ENCODE data around the gene OARD1.
A peak's percentile ranks its signal among the peaks of the same experiment; 100 is the strongest.

The OARD1 gene

DNA sequence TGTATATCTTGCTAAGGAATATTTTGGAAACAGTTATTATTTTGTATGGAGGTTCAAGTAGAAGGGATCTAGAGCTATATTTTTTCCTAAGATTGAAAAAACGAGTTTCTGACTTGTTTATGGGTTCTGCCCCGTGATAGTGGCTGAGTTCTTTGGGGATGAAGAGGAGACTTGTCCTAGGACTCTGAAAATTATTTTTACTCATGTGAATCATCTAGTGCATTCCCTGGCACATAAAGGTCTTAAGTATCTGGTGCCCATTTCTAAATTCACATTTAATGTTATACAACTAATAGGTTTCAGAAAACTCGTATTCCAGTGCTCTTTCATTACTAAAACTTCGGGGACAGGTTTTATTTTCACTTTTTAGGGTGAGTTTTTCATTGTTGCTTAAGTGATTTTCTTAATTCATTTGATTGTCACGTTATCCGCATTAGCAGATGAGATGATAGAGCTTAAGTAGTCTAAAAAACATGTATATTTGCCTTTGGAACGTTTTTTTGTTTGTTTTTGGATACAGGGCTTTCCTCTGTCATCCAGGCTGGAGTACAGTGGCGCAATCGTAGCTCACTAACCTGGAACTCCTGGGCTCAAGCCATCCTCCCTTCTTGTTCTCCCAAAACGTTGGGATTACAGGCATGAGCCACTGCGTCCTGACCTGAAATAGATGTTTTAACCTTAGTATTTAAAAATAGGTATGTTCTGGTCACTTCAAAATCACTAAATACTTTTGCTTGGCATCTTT lies 2.7 kb upstream of the OARD1 start:
- no peak for DNase-seq (ENCODE audit: low read depth in 4 of 4, low spot score in 1 of 4)

DNA sequence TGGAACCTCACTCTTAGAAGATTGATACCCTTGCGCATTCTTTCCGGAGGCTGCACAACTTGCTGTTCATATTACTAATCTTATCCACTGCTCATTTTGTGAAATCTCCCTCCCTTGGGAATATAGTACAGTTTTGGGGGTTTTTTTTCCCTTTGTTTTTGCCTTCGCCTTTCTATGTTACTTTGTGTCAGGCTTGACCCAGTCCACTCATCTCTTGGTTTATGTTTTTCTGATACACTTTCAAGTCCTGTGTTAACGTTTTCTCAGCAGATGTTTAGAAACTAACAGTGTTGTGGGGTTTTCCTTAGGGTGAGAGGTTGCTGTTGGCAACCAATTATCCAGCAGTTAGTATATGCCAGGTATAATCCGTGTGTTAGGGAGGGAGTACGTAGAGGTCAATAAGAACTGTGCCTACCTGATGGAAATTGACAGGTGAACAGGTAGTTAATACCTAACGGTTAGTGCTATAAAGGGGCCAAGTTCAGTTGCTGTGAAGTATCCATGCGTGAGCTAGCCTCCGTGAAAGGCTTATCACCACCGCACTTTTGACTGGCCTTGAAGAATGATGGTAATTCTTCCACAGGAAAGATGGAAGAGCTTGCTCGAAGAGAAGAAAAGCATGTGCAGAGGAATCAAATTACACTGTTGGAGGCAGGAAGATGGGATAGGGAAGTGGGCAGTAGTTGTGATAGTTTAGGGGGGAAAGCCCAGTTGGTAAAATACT lies 2.0 kb upstream of the OARD1 start:
- DNase-seq (ENCODE audit: low read depth in 4 of 4, low spot score in 1 of 4): no peak

DNA sequence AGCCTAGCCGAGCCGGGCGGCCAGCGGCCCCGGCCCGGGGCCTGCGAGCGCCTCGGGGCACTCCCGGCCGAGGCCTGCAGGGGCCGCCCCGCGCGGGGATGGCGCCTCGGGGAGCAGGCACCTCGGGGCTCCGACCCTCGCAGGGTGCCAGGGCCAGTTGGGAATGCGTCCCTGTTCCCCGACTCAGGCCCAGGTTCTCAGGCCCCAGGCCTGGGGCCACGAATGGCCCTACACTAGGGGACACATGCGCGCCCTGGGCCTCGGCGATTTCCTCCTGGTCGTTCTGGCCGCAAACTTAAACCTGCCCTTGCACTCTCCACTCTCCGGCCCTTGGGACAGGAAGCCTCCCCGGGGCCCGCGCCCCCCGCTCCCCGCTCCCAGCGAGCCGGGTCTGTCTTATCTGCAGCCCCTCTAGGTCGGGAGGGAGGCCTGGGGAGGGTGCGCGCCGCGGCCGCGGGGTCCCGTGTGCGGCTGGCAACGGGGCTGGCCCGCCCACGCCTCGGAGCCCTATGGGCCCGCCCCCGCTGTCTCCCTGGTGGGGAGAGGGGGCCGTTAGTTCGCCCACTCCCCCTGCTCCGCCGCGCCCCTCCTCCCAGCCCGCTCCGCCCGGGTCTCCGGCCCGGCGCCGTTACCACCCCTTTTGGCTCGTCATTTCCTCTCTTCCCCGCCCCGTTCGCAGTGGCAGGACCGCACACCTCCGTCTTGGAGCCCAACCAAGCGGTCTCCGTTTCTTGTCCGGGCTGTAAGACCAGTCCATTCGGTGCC lies 1.2 kb upstream of the OARD1 start:
- DNase-seq (ENCODE audit: low read depth in 4 of 4, low spot score in 1 of 4): peak; percentile 47 to 76 (median 60)

DNA sequence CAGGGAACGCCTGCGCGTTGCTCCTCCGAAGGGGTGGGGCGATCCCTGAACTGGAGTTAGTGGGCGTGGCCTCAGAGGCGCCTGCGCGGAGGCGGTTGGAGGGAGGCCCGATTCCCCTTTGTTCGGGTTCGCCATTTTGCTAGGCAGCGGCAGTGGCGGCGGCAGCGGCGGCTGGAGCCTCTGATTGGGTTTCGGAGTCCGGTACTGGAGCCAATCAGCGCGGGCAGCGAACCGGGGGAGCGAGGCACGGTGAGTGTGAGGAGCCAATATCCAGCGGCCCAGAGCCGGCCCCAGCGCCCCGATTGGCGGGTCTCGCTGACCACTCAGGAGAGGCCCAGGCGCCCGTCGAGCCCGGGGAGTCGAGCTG lies 663 bp upstream of the OARD1 start, which contains the start of gene NFYA:
NFYA (plus strand) TSS at position 139 of the 367 bp plus-strand sequence. CDS start 6,116 bp downstream, outside the sequence.
- peak in 3 of 4 experiments; percentile 99 to 100 (median 99) for DNase-seq (ENCODE audit: low read depth in 4 of 4, low spot score in 1 of 4)

DNA sequence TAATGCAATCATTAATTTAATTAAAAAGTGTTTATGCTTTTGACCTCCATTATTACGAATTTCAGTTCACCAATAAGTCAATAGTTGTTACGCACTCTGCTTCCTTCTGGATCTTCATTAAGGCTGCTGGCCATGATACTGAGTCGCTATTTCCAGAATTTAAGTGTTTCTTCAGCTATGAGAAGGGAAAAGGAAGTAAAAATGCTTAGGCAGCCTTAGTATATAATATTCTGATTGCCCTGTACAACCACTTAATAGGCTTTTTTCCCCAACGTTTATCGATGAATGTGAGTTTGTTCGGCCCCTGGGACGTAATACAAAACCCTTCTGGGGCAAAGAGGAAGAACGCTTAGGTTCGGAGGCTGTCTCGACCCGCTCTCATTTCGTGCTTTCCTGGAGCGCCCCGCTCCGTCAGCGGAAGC lies 644 bp downstream of the OARD1 start:
- DNase-seq (ENCODE audit: low read depth in 4 of 4, low spot score in 1 of 4): peak in 1 of 4 experiments; percentile 63

DNA sequence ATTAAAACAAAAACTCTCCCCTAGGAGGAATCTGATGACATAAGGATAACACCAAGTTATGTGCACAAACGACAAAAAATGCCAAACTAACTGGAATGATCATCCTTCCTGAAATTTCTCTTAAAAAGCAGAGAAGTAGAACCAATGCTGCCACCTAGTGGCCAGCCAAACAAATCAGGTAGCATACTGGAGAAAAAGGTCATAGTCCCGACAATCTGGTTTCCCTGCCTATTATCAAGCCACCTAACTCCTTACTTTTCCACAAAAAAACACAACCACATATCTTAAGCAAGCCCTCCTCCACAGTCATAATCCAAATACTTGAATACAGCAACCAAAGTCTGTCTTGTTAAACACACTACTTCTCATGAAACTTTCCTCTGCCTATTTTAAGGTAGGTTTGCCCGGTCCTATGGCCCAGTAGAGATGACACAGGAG lies 5.3 kb downstream of the OARD1 start:
- DNase-seq (ENCODE audit: low read depth in 4 of 4, low spot score in 1 of 4): peak; percentile 43 to 45 (median 44)

DNA sequence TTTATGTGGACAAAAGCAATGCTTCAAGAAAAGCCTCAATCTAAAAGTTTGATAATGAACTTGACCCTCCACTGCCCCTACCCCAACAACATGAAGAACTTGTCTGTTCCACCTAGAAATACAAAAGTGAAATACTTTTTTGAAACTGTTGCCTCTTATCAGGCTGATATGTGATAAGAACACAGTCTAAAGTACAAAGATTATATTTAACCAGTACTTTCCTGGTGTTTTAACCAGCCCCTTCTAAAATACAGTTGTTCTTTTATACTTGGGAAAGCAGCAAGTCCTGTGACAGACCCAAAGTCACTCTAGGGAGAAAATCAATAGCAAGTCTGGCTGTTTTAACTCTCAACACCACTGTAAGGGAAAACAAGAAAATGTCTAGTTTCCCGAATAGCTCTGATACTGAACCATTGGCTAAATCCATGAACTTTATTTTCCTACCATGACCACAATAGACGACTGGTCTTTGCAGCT lies 6.6 kb downstream of the OARD1 start:
- no peak for DNase-seq (ENCODE audit: low read depth in 4 of 4, low spot score in 1 of 4)

DNA sequence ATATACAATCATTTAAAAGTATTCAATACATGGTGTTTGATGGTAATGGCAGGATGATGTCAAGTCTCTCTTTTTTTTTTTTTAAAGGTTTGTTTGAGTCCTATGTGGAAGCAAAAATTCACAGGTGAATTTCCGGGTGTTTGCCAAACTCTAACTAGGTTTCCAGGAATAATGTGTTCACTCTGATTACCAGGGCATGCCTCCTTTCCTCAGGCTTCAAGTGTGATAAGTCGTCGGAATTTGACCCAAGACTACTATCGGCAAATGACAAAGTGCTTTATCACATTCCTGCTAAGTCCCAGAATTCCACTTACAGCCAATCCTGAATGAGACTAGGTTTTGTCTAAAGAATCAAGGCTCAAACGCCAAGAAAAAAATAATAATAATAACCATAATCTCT lies 7.3 kb downstream of the OARD1 start:
- DNase-seq (ENCODE audit: low read depth in 4 of 4, low spot score in 1 of 4): no peak

DNA sequence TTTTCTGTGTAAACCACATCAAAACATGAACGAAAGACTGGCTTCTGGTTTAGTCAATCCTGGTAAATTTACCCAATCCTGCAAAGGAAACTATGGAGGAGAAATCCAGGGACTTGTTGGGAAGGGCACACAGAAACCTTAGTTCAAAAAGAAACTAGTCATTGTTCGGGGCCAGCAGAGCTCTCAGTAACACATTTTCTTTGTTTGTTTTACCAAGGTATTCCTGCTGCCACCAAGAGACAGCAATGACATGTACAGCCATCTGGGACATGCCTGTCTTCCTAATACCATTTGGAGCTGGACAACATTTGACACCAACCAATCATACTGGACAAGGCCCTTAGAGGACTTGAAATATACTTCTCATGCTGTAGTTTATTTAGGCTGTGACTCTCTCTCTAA lies 8.3 kb downstream of the OARD1 start:
- DNase-seq (ENCODE audit: low read depth in 4 of 4, low spot score in 1 of 4): no peak

DNA sequence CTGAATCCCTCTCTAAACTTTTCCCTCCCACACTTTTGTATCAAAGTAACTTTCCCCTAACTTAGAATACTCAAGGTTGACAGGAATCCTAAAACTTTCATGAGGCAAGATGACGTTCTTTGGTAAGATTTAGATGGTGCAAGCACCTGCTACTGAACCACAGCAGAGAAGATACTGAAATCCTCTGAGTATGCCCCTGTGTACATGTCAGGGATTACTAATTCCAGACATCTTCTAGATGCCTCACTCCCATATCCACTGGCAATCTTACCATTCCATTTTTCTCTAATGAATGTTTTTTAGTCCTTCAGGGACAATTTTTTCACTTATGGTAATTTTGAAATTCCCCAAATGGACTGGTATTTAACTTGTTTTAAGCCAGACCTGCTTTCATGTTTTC lies 10.1 kb downstream of the OARD1 start:
- DNase-seq (ENCODE audit: low read depth in 4 of 4, low spot score in 1 of 4): no peak

DNA sequence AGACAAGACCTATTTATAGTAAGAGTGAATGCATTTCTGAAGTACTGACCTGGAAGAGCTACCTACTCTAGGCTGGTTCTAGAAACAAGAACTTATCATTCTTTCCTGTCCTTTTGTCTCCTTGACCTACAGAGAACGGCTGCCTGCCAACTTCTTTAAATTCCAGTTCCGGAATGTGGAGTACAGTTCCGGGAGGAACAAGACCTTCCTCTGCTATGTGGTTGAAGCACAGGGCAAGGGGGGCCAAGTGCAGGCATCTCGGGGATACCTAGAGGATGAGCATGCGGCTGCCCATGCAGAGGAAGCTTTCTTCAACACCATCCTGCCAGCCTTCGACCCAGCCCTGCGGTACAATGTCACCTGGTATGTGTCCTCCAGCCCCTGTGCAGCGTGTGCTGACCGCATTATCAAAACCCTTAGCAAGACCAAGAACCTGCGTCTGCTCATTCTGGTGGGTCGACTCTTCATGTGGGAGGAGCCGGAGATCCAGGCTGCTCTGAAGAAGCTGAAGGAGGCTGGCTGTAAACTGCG lies 10.9 kb downstream of the OARD1 start:
- no peak for DNase-seq (ENCODE audit: low read depth in 4 of 4, low spot score in 1 of 4)

DNA sequence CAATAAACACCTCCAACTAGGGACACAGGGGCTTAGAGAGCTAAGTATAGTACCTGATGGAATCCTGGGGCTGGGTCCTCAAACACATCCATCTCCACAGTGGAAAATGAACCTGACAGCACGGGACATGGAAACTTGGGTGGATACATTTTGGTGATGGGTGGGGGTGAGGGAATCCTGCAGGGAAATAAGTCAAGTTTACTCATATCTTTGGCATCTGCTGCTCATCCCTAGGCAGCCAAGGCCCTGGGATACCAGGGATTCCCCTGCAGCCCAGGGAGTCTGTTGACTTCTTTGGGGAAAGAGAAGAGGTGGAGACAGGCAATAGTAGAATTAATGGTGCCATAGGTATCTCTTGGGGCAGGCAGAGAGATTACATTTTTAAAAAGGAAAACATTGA lies 12.6 kb downstream of the OARD1 start:
- DNase-seq (ENCODE audit: low read depth in 4 of 4, low spot score in 1 of 4): no peak

DNA sequence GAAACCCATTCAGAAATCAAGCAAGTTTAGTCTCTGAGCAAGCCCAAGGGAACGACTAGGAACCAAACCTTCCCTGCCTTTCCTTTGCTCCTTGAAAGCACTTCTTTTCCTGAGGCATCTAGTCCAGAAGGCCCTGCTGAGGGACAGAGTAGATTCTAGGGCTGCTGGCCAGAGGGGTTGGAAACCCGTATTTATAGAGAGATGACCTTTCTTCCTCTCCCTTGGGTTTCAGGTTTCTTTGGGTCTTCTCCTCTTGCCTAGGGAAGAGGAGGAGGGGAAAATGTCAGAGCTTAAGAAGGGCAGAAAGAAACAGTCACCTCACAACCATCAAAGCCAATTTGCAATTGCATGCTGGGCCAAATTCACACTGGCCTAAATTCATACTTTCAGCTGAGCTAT lies 13.4 kb downstream of the OARD1 start:
- no peak for DNase-seq (ENCODE audit: low read depth in 4 of 4, low spot score in 1 of 4)

DNA sequence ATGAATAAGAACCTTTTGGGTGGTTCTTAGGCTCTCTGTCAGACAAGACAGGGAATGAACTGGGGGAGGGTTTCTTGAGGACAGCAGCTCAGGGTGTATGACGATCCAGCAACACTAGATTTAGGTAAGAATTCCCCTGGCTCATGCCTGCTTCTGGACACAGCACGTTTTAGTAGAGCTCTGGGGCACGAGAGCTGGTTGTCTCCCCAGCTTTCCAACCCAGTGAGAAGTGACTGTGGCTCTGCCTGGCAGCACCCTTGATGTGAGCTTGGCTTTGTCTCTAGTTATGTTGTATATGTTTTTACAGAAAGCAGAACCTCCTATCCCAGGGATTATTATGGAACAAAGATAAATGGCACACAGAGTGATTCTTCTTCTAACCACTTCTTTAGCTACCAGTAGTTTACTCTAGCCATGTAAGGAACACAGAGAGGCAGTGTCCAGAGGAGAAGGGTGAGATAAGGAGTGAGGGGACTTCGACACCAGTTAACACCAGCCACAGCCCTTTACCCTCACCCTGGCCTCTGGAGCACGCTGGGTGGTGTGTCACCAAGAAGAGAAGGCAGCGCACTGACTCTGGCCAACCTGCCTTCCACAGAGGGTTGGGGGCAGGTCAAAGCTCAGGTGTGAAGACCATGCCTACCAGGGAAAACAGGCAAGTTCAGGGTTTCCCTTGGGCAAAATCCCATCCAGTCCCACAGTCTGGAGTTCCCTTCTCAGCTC lies 15.2 kb downstream of the OARD1 start:
- no peak for DNase-seq (ENCODE audit: low read depth in 4 of 4, low spot score in 1 of 4)

DNA sequence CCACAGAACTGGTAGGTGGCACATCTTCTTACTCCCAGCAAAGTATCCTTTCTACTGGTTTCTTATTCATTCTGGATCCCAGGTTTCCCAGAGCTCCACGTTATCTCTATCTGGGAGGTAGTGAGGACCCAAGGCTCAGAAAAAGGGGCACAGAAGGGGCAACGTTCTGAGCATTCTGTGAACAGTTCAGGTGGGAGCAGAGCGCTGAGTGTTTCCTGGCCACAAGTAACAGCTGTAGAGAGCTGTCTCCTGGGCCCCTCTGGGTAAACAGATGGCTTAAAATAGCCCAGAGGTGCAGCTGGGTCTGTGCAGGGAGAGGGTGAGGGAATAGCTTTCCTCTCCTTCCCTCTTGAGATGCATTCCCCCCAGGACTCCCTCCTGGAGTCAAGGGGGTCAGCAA lies 17.0 kb downstream of the OARD1 start:
- no peak for DNase-seq (ENCODE audit: low read depth in 4 of 4, low spot score in 1 of 4)

DNA sequence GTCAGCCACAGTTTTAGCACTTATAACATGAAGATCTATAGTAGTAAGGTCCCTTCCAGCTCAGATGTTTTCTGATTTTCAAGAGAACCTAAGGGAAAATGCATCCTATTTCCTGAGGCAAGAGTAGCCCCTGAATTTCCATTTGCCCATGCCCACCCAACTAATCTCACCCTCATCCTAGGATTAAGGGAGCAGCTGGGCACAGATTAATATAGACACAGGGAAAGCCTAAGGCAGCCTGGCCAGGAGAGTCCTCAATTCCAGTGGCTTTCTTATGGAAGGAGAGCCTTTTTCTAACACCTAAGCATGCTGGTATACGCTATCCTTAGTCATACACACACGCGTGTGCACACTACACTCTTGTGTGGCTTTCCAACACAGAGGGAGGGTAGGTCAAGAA lies 17.6 kb downstream of the OARD1 start:
- DNase-seq (ENCODE audit: low read depth in 4 of 4, low spot score in 1 of 4): no peak

DNA sequence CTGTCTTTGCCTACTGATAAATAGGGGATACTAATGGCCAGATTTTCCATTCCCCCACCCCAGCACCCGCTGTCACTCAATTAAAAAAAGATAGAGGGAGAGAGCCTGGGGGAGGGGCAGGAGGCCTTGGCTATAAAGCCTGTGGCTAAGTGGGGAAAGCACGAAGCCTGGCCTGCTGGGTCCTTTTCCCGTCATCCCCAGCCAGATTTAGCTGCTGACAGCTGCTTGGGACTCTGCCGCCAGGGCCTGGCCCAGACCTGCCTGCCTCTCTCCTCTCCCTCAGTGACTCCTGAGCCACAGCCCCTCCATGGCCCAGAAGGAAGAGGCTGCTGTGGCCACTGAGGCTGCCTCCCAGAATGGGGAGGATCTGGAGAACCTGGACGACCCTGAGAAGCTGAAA lies 19.1 kb downstream of the OARD1 start, which contains the start of gene APOBEC2:
APOBEC2 (plus strand) TSS at position 162 of the 400 bp plus-strand sequence; CDS start at position 308, 146 bp downstream.
- DNase-seq (ENCODE audit: low read depth in 4 of 4, low spot score in 1 of 4): no peak

DNA sequence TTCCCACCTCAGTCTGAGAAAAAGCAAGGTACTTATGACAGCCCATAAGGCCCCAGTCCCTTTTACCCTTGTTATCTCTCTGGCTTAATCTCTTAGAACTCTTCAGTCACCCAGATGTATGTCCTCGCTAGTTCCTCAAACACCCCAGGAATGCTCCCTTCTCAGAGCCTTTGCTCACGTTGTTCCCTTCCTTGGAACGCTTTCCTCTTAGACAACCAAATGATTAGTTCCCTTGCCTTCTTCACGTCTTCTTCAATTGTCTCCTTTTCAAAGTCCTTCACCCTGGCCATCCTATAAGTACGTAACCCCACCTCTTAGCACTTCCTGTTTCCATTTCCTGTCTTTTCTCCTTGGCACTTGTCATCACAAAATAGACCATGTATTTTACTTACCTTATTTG lies 20.3 kb downstream of the OARD1 start:
- DNase-seq (ENCODE audit: low read depth in 4 of 4, low spot score in 1 of 4): no peak

DNA sequence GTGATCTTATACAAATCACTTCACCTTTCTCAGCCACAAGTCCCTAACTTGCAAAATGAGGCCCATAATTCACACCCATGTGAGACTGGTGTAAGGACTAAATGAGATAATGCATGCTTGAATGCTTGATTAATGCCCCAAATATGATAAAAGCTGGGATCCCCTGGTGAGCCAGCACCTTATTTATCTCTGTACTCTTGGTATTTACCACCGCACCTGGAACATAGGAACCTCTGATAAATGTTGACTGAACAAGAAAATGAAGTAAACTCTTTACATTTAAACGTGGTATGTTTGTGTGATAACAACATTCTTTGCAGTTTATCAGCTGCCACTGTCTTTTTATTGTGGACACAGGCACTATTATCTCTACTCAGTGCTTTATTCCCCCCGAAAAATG lies 21.6 kb downstream of the OARD1 start:
- DNase-seq (ENCODE audit: low read depth in 4 of 4, low spot score in 1 of 4): no peak

DNA sequence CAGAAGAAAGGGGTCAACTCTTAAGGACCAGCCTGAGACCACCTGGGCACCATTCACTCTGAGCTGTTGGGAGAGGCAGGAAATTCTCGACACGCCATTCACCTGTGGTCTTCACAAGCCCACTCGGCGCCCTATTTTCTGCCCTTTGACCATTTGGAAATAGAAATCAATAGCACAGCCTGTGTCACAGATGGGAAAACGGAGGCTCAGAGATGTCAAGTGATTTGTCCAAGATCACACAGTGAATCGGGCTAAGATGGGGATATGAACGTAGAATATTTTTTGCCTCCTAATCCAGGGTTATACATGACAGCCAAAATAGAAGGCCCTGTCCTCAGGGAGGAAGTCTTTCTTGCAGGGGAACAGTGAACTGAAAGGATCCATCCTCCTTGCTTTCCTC lies 22.2 kb downstream of the OARD1 start:
- no peak for DNase-seq (ENCODE audit: low read depth in 4 of 4, low spot score in 1 of 4)

DNA sequence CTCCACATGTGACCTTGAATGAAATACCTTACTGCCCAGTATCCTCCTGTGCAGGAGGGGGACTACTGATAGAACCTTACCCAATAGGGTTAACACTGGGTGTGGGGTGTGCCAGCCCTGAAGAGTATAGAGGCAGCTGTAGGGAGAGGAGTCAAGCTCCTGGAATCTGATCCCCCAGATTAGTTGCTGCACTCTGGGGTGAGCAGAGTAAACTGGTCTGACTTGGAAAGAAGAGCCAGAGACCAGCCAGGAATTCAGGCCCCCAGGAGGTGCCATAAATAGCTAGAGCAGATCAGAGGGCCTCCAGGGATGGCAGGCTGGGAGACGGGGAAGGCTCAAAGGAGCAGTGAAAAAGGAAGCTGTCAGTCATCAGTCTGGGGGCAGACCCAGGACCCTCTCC lies 22.6 kb downstream of the OARD1 start:
- no peak for DNase-seq (ENCODE audit: low read depth in 4 of 4, low spot score in 1 of 4)

Measured in stimulated activated CD4-positive, alpha-beta T cell treated with anti-CD3 and anti-CD28 coated beads, Interleukin-1b, Interleukin-23, amount 100 ng/mL, for 24 hours (primary cell).